ENCODE measurements around the gene LEUTX. TPM values are rescaled to one million over a fixed set of nuclear protein-coding genes. Genes with fewer than 3 reads are reported as not detected.

LEUTX gene
- total RNA-seq, 1 donor: not detected

GRCh38 chr19:39768786-39769185, 9.9 kb upstream of the LEUTX start:
- no peak overlapping the region for H3K4me3 ChIP-seq (ENCODE audit: low read depth, low read length)
- TF ChIP-seq CTCF (IDR thresholded peaks at IDR 0.05; ENCODE audit: insufficient read depth, low read length): no peak
- DNase-seq (ENCODE audit: low read depth): no peak

DNA sequence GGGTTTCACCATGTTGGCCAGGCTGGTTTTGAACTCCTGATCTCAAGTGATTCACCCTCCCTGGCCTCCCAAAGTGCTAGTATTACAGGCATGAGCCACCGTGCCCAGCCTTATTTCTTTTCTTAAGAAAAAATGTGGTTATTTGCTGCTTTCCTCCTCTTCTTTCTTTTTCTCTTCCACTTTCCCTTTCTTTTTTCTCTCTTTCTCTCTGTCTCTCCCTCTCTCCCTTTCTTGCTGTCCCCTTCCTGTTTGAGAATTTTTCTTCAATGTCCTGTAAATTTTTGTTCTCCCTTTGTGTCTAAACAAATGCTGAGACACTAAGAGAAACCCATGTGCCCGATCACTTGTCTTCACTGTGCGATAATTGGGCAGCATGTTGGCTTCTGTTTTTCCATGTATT, 2.2 kb downstream of the LEUTX start:
- no peak for DNase-seq (ENCODE audit: low read depth)
- no peak for TF ChIP-seq CTCF (IDR thresholded peaks at IDR 0.05; ENCODE audit: insufficient read depth, low read length)
- H3K4me3 ChIP-seq (ENCODE audit: low read depth, low read length): no peak overlapping the region

DNA sequence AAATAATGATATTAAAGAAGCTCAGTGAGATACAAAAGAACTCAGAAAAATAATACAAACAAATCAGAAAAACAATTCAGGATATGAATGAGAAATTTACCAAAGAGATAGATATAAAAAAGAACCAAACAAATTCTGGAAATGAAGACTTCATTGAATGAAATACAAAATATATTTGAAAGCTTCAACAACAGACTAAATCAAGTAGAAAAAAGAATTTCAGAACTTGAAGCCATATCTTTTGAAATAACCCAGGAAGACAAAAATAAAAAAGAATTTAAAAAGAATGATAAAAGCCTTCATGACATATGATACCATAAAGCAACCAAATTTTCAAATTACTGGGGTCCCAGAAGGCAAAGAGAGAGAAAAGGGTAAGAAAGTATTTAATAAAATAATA, 9.6 kb downstream of the LEUTX start:
- no peak overlapping the region for H3K4me3 ChIP-seq (ENCODE audit: low read depth, low read length)
- no peak for DNase-seq (ENCODE audit: low read depth)
- no peak for TF ChIP-seq CTCF (IDR thresholded peaks at IDR 0.05; ENCODE audit: insufficient read depth, low read length)

DNA sequence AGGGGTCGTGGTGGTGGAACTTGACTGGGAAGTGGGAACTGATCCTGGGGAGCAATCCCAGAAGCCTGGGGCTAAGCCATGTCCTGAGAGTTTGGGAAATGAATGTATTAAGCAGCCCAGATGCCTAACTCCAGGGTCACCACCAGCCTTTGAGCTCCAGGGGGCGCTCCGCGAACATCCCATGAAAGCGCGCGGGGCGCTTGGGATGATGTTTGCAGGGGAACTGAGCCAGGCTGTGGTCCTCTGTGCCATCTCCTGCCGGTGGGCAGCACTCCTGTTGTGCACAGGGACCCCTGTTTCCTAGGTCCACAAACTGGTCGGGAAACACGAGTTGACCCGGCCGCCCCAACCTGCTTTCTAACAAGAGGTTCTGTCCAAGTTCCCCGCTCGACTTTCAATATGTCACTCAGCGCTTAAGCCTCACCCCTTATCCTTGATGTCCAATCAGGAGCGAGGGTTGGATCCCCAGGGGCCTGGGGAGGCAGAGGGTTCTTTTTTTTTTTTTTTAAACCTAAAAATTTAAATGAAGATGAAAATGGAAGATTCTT, 14.4 kb downstream of the LEUTX start:
- DNase-seq (ENCODE audit: low read depth): peak; percentile 88
- peak; percentile 96 for TF ChIP-seq CTCF (IDR thresholded peaks at IDR 0.05; ENCODE audit: insufficient read depth, low read length)
- H3K4me3 ChIP-seq (ENCODE audit: low read depth, low read length): peak overlapping the region; percentile 77

- H3K4me3 ChIP-seq (ENCODE audit: low read depth, low read length): no peak overlapping the region
- no peak for TF ChIP-seq CTCF (IDR thresholded peaks at IDR 0.05; ENCODE audit: insufficient read depth, low read length)
- DNase-seq (ENCODE audit: low read depth): no peak
Measured at GRCh38 chr19:39795001-39795400, 16.3 kb downstream of the LEUTX start.

GRCh38 chr19:39796000-39796498, 17.4 kb downstream of the LEUTX start:
- DNase-seq (ENCODE audit: low read depth): no peak
- no peak for TF ChIP-seq CTCF (IDR thresholded peaks at IDR 0.05; ENCODE audit: insufficient read depth, low read length)
- H3K4me3 ChIP-seq (ENCODE audit: low read depth, low read length): no peak overlapping the region

DNA sequence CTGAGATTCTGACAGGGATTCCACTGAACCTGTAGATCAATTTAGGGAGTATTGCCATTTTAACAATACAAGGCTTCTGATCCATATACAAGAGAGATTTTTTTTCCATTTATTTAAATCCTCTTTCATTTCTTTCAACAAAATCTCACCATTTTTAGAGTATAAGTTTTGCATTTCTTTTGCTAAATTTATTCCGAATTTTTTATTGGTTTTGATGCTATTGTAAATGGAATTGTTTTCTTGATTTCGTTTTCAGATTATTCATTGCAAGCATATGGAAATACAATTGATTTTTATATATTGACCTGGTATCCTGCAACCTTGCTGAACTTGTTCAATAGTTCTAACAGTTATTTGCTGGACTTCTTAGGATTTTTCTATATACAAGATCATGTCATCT, 18.4 kb downstream of the LEUTX start:
- no peak for DNase-seq (ENCODE audit: low read depth)
- TF ChIP-seq CTCF (IDR thresholded peaks at IDR 0.05; ENCODE audit: insufficient read depth, low read length): no peak
- H3K4me3 ChIP-seq (ENCODE audit: low read depth, low read length): no peak overlapping the region

Measured in fibroblast of the aortic adventitia (primary cell).